ENCODE data around the gene RPS6KA1.

DNA sequence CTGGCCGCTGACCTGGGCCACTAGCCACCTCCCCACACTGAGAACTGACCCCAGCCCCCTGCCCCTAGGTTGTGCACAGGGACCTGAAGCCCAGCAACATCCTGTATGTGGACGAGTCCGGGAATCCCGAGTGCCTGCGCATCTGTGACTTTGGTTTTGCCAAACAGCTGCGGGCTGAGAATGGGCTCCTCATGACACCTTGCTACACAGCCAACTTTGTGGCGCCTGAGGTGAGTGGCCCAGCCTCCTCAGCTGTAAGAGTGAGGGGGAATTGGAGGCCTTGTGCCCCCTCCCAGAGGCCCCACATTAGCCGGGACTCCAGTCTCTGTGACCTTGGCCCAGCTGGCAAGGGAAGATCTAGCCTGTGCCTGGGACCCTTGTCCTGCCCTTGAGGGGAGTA, 41.8 kb downstream of the RPS6KA1 start:
- TF ChIP-seq, protein P1, sequence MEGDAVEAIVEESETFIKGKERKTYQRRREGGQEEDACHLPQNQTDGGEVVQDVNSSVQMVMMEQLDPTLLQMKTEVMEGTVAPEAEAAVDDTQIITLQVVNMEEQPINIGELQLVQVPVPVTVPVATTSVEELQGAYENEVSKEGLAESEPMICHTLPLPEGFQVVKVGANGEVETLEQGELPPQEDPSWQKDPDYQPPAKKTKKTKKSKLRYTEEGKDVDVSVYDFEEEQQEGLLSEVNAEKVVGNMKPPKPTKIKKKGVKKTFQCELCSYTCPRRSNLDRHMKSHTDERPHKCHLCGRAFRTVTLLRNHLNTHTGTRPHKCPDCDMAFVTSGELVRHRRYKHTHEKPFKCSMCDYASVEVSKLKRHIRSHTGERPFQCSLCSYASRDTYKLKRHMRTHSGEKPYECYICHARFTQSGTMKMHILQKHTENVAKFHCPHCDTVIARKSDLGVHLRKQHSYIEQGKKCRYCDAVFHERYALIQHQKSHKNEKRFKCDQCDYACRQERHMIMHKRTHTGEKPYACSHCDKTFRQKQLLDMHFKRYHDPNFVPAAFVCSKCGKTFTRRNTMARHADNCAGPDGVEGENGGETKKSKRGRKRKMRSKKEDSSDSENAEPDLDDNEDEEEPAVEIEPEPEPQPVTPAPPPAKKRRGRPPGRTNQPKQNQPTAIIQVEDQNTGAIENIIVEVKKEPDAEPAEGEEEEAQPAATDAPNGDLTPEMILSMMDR (IDR thresholded peaks at IDR 0.05) = no peak
- TF ChIP-seq POLR2A (IDR thresholded peaks at IDR 0.05) = no peak

Data from right lobe of liver (tissue), 4 donors.